Mesothelial cell of epicardium (in vitro differentiated cells): ENCODE data around the gene ULK4. TPM values are rescaled to one million over a fixed set of nuclear protein-coding genes. Genes with fewer than 3 reads are reported as not detected.

Experiments used
- DNase-seq, 2 experiments: peaks; one replicate each; pipeline ENCODE4 v3.0.0; 2021; ENCODE audit warnings: low spot score in 2 of 2; ENCODE audit not compliant: unreplicated experiment in 2 of 2
- H3K27ac Mint-ChIP-seq: 2 replicates; pipeline ENCODE4 v1.8.0; 2021; ENCODE audit warnings: mixed read lengths
- H3K27me3 Mint-ChIP-seq: 2 replicates; pipeline ENCODE4 v1.8.0; 2021; ENCODE audit warnings: low read depth, mixed read lengths
- H3K36me3 Mint-ChIP-seq: 2 replicates; pipeline ENCODE4 v1.8.0; 2021; ENCODE audit warnings: mixed read lengths
- H3K4me1 Mint-ChIP-seq: 2 replicates; pipeline ENCODE4 v1.8.0; 2021; ENCODE audit warnings: mixed read lengths
- H3K4me3 Mint-ChIP-seq: 2 replicates; pipeline ENCODE4 v1.8.0; 2021; ENCODE audit warnings: mild to moderate bottlenecking, moderate library complexity, mixed read lengths
- H3K9me3 Mint-ChIP-seq: 2 replicates; pipeline ENCODE4 v1.8.0; 2021; ENCODE audit warnings: mixed read lengths
- total RNA-seq: library from RNA; stranded (reverse); gene quantifications from 3 replicates; pipeline ENCODE4 v1.2.1, GENCODE V29; 2021
- TF ChIP-seq, protein P1 (sequence below): fragments of 200-600 bp; sonication (generic); IDR thresholded peaks from one replicate; pipeline ENCODE4 v1.5.0; 2021; ENCODE audit warnings: antibody characterized with exemption; ENCODE audit not compliant: unreplicated experiment

Gene ULK4
- total RNA-seq, 1 donor from 2014 or later = 10.7 TPM

DNA sequence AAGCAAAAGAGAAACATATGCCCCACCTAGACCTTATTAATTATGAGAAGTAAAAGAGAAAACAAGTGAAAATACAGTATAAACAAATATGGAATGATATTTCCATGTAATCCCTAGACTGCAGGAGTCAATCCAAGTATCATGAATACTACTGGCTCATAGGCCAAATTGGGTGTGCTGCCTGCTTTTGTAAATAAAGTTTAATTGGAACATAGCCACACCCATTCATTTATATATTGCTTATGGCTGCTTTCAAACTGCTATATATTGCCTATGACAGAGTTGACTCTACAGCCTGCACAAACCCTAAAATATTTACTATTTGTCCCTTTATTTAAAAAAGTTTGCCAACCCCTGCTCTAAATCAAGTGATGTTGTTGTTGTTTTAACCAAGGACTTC lies 5.3 kb downstream of the ULK4 start:
- H3K36me3 Mint-ChIP-seq = peaks cover 3% of the 10 kb centered on the region
- H3K4me3 Mint-ChIP-seq = no peak overlapping the region
- H3K27ac Mint-ChIP-seq = no peak overlapping the region
- DNase-seq = no peak
- TF ChIP-seq, protein P1, sequence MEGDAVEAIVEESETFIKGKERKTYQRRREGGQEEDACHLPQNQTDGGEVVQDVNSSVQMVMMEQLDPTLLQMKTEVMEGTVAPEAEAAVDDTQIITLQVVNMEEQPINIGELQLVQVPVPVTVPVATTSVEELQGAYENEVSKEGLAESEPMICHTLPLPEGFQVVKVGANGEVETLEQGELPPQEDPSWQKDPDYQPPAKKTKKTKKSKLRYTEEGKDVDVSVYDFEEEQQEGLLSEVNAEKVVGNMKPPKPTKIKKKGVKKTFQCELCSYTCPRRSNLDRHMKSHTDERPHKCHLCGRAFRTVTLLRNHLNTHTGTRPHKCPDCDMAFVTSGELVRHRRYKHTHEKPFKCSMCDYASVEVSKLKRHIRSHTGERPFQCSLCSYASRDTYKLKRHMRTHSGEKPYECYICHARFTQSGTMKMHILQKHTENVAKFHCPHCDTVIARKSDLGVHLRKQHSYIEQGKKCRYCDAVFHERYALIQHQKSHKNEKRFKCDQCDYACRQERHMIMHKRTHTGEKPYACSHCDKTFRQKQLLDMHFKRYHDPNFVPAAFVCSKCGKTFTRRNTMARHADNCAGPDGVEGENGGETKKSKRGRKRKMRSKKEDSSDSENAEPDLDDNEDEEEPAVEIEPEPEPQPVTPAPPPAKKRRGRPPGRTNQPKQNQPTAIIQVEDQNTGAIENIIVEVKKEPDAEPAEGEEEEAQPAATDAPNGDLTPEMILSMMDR = no peak
- no peaks in the 10 kb centered on the region for H3K27me3 Mint-ChIP-seq
- peaks cover 7% of the 10 kb centered on the region for H3K4me1 Mint-ChIP-seq
- H3K9me3 Mint-ChIP-seq = no peaks in the 10 kb centered on the region

DNA sequence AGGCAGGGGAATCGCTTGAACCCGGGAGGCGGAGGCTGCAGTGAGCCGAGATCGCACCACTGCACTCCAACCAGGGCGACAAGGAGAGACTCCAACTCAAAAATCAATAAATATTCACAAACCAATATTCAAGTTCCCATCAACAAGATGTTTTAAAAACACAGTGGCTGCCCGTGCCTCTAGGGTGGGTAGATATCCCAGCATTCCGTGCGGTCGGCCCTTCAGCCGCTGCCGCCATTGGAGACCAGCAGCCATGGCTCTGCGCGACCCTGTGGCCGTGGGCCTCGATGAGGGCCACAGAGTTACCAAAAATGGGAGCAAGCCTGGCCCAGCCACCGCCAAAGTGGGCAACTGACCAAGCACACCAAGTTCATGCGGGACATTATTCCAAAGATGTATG lies 6.7 kb downstream of the ULK4 start:
- no peak for DNase-seq
- H3K4me1 Mint-ChIP-seq = no peaks in the 10 kb centered on the region
- H3K27me3 Mint-ChIP-seq = no peaks in the 10 kb centered on the region
- peaks cover 3% of the 10 kb centered on the region for H3K9me3 Mint-ChIP-seq
- TF ChIP-seq, protein P1 = no peak
- no peak overlapping the region for H3K4me3 Mint-ChIP-seq
- H3K27ac Mint-ChIP-seq = no peak overlapping the region
- H3K36me3 Mint-ChIP-seq = peaks cover 9% of the 10 kb centered on the region

DNA sequence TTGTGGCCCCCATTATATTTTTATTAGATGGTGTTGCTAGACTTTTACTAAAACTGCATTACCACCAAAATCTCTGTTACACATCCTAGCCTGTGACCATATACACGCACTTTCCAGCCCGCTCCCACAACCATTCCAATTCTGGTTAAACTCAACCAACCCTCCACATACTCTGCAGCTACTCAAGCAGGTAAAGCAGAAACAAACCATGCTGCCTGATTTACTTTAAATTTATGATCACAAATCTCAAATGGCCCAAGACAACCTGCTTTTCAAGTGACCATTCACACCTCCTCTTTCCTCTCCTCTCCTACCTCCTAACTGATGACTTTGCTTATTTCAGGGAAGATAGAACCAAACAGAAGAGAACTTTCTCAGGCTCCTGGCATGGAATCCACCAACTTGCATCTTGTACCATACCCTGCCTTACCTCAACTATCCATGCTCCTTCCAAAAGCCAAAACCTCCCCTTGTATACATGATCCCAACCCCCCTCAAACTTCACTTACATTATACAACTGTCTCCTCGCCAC lies 18.5 kb downstream of the ULK4 start:
- TF ChIP-seq, protein P1 = no peak
- no peaks in the 10 kb centered on the region for H3K9me3 Mint-ChIP-seq
- H3K27ac Mint-ChIP-seq = no peak overlapping the region
- DNase-seq = no peak
- H3K36me3 Mint-ChIP-seq = peaks cover 13% of the 10 kb centered on the region
- H3K4me1 Mint-ChIP-seq = no peaks in the 10 kb centered on the region
- no peak overlapping the region for H3K4me3 Mint-ChIP-seq
- H3K27me3 Mint-ChIP-seq = no peaks in the 10 kb centered on the region

DNA sequence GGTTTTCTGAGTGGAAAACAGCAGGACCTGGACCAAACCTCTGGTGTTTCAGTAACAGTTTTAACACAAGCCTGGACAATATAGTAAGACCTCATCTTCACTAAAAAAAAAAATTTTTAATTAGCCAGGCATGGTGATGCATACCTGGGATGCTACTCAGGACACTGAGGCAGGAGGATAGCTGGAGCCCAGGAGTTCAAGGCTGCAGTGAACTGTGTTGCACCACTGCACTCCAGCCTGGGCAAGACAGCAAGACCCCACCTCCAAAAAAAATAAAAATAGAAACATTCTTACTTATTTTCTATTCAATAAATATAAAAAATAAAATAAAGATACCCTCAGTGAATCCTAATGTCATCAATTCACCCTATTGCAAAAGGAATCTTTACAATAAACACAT lies 21.5 kb downstream of the ULK4 start:
- H3K27ac Mint-ChIP-seq = no peak overlapping the region
- peaks cover 8% of the 10 kb centered on the region for H3K36me3 Mint-ChIP-seq
- peaks cover 5% of the 10 kb centered on the region for H3K9me3 Mint-ChIP-seq
- DNase-seq = no peak
- TF ChIP-seq, protein P1 = no peak
- no peaks in the 10 kb centered on the region for H3K4me1 Mint-ChIP-seq
- no peak overlapping the region for H3K4me3 Mint-ChIP-seq
- H3K27me3 Mint-ChIP-seq = no peaks in the 10 kb centered on the region

DNA sequence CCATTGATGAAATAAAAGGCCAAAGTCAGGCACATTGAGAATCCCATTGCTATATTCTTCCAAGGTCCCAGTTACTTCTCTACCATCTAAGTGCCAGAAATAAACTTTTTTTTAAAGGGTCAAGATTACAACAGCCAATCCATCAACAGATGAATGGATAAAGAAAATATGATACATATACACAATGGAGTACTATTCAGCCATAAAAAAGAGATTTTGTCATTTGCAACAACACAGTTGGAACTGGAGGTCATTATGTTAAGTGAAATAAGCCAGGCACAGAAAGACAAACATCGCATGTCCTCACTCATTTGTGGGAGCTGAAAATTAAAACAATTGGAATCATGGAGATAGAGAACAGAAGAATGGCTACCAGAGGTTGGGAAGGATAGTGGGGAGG lies 25.5 kb downstream of the ULK4 start:
- peaks cover 7% of the 10 kb centered on the region for H3K4me1 Mint-ChIP-seq
- H3K36me3 Mint-ChIP-seq = peaks cover 10% of the 10 kb centered on the region
- no peak overlapping the region for H3K4me3 Mint-ChIP-seq

More for the DNA sequence above, 25.5 kb downstream of the ULK4 start:
- TF ChIP-seq, protein P1 = no peak
- no peak for DNase-seq
- Mint-ChIP-seq H3K9me3 (peaks cover 5% of the 10 kb centered on the region), H3K27ac (no peak overlapping the region), H3K27me3 (no peaks in the 10 kb centered on the region)
